ENCODE results near the gene NAALADL2. TPM values are rescaled to one million over a fixed set of nuclear protein-coding genes. Genes with fewer than 3 reads are reported as not detected.
"Not testable (repeated sequence)": the region's sequence is repeated elsewhere in the genome, so short reads cannot be mapped to it uniquely, and the experiment has no call there.

The NAALADL2 gene
- total RNA-seq, 1 donor from 2014 or later, result 2.2 TPM

- no peak for DNase-seq
- no peak for ATAC-seq (ENCODE audit: poor library complexity)
- intact Hi-C loops (cut with DNase I), result no loop called here
Observed at GRCh38 chr3:175612487-175613196, 753.5 kb downstream of the NAALADL2 start.

GRCh38 chr3:175614107-175614506 is 755.0 kb downstream of the NAALADL2 start:
- ATAC-seq (ENCODE audit: poor library complexity); DNase-seq; intact Hi-C loops (cut with DNase I): not testable (repeated sequence)

GRCh38 chr3:175617247-175617646 is 758.1 kb downstream of the NAALADL2 start:
- intact Hi-C loops (cut with DNase I), result no loop called here
- no peak for DNase-seq
- no peak for ATAC-seq (ENCODE audit: poor library complexity)

GRCh38 chr3:175619369-175619768 is 760.2 kb downstream of the NAALADL2 start:
- ATAC-seq (ENCODE audit: poor library complexity) (no peak), DNase-seq (no peak)

GRCh38 chr3:175620093-175620492 is 761.0 kb downstream of the NAALADL2 start:
- intact Hi-C loops (cut with DNase I), result no loop called here
- ATAC-seq (ENCODE audit: poor library complexity) (no peak), DNase-seq (peak; percentile 39)

More at GRCh38 chr3:175619369-175619768, 760.2 kb downstream of the NAALADL2 start:
- intact Hi-C loops (cut with DNase I), result no loop called here

- DNase-seq (peak; percentile 27), ATAC-seq (ENCODE audit: poor library complexity) (no peak)
- intact Hi-C loops (cut with DNase I), result no loop called here
Observed at GRCh38 chr3:175620532-175620931, 761.4 kb downstream of the NAALADL2 start.

GRCh38 chr3:175640958-175641357 is 781.8 kb downstream of the NAALADL2 start:
- intact Hi-C loops (cut with DNase I), result no loop called here
- DNase-seq, result no peak
- ATAC-seq (ENCODE audit: poor library complexity), result no peak

GRCh38 chr3:175646865-175647264 is 787.7 kb downstream of the NAALADL2 start:
- ATAC-seq (ENCODE audit: poor library complexity), result no peak
- intact Hi-C loops (cut with DNase I), result no loop called here
- DNase-seq, result no peak

GRCh38 chr3:175648899-175649298 is 789.8 kb downstream of the NAALADL2 start:
- no peak for DNase-seq
- peak; percentile 39 for ATAC-seq (ENCODE audit: poor library complexity)
- intact Hi-C loops (cut with DNase I), result no loop called here

GRCh38 chr3:175651716-175652115 is 792.6 kb downstream of the NAALADL2 start:
- ATAC-seq (ENCODE audit: poor library complexity) (no peak), DNase-seq (no peak)
- intact Hi-C loops (cut with DNase I), result no loop called here

- no peak for DNase-seq
Observed at GRCh38 chr3:175655351-175655750, 796.2 kb downstream of the NAALADL2 start.

GRCh38 chr3:175656461-175656860 is 797.3 kb downstream of the NAALADL2 start:
- intact Hi-C loops (cut with DNase I), result no loop called here

More at GRCh38 chr3:175655351-175655750, 796.2 kb downstream of the NAALADL2 start:
- intact Hi-C loops (cut with DNase I), result no loop called here
- no peak for ATAC-seq (ENCODE audit: poor library complexity)

GRCh38 chr3:175659670-175660350 is 800.7 kb downstream of the NAALADL2 start:
- DNase-seq, result no peak
- no peak for ATAC-seq (ENCODE audit: poor library complexity)
- intact Hi-C loops (cut with DNase I), result no loop called here

More at GRCh38 chr3:175656461-175656860, 797.3 kb downstream of the NAALADL2 start:
- DNase-seq, result no peak
- no peak for ATAC-seq (ENCODE audit: poor library complexity)

- DNase-seq (no peak), ATAC-seq (ENCODE audit: poor library complexity) (no peak)
- intact Hi-C loops (cut with DNase I), result no loop called here
Observed at GRCh38 chr3:175662815-175663214, 803.7 kb downstream of the NAALADL2 start.

GRCh38 chr3:175664911-175665310 is 805.8 kb downstream of the NAALADL2 start:
- intact Hi-C loops (cut with DNase I), result no loop called here
- no peak for DNase-seq
- no peak for ATAC-seq (ENCODE audit: poor library complexity)

GRCh38 chr3:175668300-175668699 is 809.2 kb downstream of the NAALADL2 start:
- DNase-seq (no peak), ATAC-seq (ENCODE audit: poor library complexity) (no peak)
- intact Hi-C loops (cut with DNase I), result no loop called here

GRCh38 chr3:175670557-175670956 is 811.4 kb downstream of the NAALADL2 start:
- DNase-seq (no peak), ATAC-seq (ENCODE audit: poor library complexity) (no peak)
- intact Hi-C loops (cut with DNase I), result no loop called here

- DNase-seq (no peak), ATAC-seq (ENCODE audit: poor library complexity) (peak; percentile 12)
- intact Hi-C loops (cut with DNase I), result no loop called here
Observed at GRCh38 chr3:175672119-175672689, 813.1 kb downstream of the NAALADL2 start.

- intact Hi-C loops (cut with DNase I), result no loop called here
- DNase-seq, result no peak
- no peak for ATAC-seq (ENCODE audit: poor library complexity)
Observed at GRCh38 chr3:175679568-175679967, 820.4 kb downstream of the NAALADL2 start.

GRCh38 chr3:175692256-175692655 is 833.1 kb downstream of the NAALADL2 start:
- ATAC-seq (ENCODE audit: poor library complexity) (no peak), DNase-seq (no peak)
- intact Hi-C loops (cut with DNase I), result no loop called here
